ENCODE measurements around the gene PNKD.
A peak's percentile ranks its signal among the peaks of the same experiment; 100 is the strongest.

Gene PNKD

DNA sequence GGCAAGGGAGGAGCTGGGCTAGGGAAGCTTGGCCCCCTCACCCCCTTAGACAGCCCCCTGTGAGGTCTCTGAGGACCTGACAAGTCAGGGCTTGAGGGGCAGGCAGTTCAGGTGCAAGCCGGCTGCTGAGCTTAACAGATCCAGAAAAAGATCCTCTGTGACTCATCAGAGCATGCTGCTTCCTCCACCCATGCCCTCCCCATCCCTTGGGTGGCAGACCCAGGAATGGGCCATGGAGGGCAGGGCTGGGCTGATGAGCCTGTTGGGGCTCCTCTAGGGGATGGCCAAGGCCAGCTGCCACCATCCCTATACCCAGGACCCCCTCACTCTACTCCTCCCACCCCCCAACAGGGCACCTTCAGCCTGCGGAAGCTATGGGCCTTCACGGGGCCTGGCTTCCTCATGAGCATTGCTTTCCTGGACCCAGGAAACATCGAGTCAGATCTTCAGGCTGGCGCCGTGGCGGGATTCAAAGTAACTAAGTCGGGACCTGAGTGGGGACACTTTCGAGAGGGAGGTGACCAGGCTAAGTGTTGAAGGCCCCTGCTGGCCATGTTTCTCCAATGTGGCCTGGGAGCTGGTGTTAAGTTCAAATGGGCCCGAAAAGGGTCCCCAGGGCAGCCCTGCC is 113.7 kb downstream of the PNKD start:
- DNase-seq = no peak

DNA sequence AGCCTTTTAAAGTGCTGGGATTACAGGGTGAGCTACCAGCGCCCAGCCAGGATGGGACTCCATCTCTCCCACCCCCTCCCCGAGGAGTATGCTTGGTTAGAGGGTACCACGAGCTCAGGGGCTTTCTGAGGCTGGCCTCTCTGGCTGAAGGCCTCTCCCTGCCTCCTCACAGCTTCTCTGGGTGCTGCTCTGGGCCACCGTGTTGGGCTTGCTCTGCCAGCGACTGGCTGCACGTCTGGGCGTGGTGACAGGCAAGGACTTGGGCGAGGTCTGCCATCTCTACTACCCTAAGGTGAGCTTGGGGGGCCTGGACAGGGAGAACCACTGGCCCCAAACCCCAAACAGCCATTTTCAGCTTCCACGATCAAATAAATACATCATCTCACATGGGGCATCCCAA is 114.7 kb downstream of the PNKD start:
- DNase-seq = no peak

DNA sequence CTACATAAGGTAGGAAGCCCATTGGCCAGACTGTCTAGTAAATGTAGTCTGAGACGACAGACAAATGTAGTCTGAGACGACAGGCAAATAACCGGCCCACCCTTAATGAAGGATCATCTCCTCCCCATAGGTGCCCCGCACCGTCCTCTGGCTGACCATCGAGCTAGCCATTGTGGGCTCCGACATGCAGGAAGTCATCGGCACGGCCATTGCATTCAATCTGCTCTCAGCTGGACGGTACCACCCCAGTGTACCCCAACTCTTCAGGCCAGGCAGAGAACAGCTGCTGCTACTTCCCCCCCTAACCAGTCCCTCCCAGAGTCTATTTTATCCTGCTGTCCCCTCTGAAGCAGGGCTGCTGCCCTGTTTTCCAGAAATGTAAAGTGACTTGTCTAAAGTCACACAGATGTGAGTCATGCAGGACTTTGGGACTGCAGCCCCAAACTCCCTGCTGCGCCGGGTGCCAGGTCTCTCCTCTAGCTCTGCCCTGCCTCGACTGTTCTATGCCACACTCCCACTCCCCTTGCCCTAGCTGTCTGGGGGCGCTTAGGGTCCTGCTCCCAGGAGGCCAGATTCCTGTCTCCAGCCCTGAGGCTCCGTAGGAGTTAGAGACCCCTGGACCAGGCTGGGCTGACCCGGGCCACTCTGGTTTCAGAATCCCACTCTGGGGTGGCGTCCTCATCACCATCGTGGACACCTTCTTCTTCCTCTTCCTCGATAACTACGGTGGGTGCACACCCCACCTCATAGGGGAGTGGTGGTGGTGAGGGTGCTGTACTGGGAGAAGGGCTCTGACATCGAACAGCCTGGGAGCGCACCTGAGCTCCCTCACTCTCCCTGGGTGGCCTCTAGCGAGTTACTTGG is 116.4 kb downstream of the PNKD start:
- no peak for DNase-seq

DNA sequence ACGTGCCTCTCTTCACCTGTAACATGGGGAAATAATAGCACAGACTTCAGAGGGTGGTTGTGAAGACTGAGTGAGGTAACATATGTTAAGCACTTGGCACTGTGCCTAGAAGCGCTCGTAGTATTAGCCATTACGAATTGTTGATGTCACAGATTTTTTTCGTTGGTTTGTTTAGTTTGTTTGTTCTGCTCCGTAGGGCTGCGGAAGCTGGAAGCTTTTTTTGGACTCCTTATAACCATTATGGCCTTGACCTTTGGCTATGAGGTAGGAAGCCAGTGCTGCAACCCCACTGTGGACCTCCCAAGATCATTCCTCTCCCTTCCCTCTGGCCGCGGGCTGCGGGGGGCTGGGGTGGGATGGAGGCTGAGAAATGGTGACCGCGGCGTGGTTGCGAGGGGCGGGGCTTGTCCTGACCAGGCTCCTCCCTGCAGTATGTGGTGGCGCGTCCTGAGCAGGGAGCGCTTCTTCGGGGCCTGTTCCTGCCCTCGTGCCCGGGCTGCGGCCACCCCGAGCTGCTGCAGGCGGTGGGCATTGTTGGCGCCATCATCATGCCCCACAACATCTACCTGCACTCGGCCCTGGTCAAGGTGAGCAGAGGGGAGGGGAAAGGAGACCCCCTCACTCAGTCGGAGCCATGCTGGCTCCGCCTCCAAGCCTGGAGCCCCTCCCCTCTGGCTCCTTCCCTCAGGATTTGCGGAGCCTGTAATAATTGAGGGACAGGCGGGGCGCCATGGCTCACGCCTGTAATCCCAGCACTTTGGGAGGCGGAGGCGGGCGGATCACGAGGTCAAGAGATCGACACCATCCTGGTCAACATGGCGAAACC is 117.3 kb downstream of the PNKD start:
- DNase-seq = peak; percentile 72

DNA sequence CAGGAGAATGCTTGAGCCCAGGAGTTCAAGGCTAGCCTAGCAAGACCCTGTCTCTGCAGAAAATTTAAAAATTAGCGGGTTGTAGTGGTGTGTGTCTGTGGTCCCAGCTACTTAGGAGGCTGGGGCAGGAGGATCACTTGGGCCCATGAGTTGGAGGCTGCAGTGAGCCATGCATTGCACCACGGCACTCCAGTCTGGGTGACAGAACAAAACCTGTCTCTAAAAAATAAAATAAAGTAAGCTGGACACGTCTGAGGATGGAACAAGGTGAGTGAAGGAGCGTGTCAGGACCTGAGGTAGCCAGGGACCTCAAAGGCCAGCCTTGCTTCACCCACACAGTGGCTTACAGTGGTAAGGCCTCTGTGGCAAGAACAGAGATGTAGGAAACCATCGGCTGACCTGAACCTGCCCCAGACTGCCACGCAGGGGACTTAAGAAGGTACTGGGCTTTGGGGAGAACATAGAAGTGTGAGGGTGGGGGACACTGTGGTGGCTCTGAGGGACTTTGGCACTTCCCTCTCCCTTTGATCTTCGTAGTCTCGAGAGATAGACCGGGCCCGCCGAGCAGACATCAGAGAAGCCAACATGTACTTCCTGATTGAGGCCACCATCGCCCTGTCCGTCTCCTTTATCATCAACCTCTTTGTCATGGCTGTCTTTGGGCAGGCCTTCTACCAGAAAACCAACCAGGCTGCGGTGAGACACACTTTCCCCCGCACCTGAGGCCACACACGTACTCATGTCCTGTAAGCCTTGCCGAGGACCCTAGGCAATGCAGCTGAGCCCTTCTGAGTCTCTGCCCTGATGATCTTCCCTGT is 119.2 kb downstream of the PNKD start:
- DNase-seq = no peak

DNA sequence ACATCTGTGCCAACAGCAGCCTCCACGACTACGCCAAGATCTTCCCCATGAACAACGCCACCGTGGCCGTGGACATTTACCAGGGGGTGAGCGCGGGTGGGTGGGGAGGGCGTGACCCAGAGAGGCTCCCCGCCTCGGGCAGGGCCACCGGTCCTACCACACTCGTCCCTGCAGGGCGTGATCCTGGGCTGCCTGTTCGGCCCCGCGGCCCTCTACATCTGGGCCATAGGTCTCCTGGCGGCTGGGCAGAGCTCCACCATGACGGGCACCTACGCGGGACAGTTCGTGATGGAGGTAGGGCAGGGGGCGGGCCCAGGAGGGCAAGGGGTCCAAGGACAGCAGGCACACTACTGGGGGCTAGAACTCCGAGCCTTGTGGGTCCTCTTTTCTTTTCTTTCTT is 120.9 kb downstream of the PNKD start:
- DNase-seq = no peak

DNA sequence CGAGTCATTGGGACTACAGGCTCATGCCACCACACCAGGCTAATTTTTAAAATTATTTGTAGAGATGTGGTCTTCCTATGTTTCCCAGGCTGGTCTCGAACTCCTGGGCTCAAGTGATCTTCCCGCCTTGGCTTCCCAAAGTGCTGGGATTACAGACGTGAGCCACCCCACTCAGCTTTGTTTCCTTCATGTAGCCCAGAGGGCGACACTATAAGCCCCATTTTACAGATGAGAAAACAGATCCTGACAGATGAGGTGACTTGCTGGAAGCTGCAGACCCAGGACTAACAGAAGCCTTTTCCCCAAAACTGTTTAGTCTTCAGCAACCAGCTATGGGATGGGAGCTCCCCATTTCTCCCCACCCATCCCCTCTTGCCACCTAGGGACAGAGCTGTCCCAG is 122.1 kb downstream of the PNKD start:
- DNase-seq = no peak

DNA sequence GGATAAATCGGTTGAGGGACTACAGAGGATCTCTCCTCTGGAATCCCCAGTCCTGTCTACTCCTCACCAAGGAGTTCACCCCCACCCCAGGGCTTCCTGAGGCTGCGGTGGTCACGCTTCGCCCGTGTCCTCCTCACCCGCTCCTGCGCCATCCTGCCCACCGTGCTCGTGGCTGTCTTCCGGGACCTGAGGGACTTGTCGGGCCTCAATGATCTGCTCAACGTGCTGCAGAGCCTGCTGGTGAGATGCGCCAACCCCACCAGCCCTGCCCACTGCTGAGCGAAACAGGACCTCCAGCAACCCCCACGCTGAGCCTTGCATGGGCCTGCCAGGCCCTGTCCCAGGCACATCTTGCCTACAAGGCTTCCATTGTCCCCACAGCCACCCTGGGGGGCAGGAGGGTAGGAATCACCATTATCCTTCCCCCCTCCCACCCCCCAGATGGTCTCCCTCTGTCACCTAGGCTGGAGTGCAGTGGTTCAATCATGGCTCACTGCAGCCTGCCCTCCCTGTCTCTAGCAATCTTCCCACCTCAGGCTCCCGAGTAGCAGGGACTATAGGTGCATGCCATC is 122.7 kb downstream of the PNKD start:
- no peak for DNase-seq

DNA sequence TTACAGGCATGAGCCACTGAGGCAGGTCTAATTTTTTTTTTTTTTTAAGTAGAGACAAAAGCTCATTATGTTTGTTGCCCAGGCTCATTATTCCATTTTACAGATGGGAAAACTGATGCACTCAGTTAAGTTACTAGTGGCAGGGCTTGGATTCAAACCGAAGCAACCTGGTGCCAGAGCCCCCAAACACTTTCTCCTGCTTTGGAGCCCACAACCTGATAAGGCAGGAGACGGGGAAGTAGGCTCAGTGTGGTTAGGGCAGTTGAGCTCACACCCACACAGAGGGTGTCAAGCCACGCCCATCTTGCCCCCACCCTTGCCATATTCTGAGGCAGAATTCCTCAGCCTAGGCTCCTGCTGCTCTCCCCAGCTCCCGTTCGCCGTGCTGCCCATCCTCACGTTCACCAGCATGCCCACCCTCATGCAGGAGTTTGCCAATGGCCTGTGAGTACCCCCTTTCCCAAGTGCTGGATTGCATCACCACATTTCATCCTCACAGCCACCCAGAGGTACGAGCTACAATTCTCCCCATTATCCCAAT is 123.5 kb downstream of the PNKD start:
- no peak for DNase-seq

DNA sequence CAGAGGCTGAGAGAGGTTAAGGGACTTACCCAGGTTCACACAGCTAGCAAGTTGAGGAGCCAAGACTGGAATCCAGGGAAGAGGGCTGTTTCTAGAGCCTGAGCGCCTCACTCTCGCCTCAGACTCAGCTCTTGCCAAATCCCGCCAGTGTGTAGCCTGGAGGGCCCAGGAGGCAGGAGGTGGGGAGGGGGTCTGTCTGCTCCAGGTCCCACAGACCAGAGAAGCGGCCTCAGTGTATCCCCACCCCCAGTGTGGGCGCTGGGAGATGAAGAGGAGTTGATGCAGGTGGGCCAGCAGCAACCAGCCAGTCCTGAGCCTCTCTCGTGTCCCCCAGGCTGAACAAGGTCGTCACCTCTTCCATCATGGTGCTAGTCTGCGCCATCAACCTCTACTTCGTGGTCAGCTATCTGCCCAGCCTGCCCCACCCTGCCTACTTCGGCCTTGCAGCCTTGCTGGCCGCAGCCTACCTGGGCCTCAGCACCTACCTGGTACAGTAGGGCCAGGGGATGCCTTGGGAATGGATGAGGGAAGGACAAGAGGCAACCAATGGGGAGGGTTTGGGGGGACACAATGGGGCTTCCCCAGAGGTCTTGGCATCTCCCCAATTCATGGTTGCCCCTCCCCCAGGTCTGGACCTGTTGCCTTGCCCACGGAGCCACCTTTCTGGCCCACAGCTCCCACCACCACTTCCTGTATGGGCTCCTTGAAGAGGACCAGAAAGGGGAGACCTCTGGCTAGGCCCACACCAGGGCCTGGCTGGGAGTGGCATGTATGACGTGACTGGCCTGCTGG is 124.2 kb downstream of the PNKD start:
- no peak for DNase-seq

DNA sequence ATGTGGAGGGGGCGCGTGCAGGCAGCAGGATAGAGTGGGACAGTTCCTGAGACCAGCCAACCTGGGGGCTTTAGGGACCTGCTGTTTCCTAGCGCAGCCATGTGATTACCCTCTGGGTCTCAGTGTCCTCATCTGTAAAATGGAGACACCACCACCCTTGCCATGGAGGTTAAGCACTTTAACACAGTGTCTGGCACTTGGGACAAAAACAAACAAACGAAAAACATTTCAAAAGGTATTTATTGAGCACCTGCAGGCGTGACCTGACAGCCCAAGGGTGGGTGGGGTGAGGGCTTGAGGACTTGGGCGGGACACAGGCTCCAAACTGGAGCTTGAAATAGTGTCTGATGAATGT is 124.7 kb downstream of the PNKD start:
- no peak for DNase-seq

DNA sequence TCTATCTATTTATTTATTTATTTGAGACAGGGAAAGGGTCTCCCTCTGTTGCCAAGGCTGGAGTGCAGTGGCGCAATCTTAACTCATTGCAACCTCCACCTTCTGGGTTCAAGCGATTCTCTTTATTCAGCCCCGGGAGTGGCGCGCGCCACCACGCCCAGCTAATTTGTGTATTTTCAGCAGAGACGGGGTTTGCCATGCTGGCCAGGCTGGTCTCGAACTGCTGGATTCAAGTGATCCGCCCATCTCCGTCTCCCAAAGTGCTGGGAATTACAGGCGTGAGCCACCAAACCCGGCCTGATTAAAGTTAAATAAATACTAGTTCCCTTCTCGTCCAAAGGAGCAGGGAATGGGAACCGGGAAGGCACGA is 125.1 kb downstream of the PNKD start:
- no peak for DNase-seq

DNA sequence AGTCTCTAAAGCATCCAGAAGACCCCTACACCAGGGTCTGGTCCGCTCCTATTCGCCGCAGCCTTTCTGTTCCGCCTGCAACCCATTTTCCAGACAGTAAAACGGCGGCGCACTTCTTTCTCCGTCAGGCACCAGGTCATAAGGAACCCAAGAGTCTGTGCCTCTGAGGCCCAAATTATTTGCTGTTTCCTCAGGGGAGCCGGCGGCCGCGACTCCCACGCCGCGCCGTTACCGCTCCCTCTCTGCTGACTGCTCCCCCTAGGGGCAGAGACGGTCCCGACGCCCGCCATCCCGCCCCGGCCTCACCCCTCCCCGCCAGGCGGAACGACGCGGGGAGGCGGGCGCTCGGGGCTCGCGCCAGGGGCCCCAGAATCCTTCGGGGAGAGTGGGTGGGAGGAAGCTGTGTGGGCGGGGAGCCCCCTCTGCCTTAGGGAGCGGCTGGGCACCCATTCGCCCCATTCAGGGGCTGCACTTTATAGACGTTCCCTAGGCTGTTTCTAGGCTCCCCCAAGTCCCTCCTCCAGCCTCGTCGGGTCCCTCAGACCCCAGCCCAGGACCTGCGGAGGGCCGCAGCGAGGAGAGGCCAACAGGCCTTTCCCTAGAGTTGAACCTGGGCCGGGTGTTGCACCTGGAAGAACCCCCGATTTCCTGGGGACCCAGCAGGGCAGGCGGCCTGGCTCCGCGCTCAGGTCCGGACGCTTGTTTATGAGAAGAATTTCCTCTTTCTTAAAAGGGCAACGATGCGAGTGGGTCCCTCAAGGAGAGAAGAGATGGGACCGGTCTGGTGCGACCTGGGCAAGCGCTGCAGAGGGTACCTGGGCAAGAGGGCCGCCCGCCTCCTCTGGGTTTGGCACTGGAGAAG is 125.7 kb downstream of the PNKD start:
- peak; percentile 97 for DNase-seq
